CD14-positive monocyte (primary cell): ENCODE measurements around the gene ATP2A2. TPM values are rescaled to one million over a fixed set of nuclear protein-coding genes. Genes with fewer than 3 reads are reported as not detected.

Experiments
- DNase-seq, 3 donors: peaks; one replicate each; pipeline ENCODE4 v3.0.0-alpha.2; 2011 to 2022
- H2AFZ ChIP-seq: 2 replicates; pipeline ENCODE4 v1.6.0; 2012; ENCODE audit warnings: mild to moderate bottlenecking, low read depth, low read length, inconsistent platforms; ENCODE audit not compliant: insufficient read depth, poor library complexity, severe bottlenecking
- H3K27ac ChIP-seq, 2 donors: 1 replicate in 1 of 2; 2 replicates in 1 of 2; pipeline ENCODE4 v1.5.1; 2012 to 2013; ENCODE audit warnings: low read length in 2 of 2, control low read depth in 1 of 2, inconsistent platforms in 1 of 2, low read depth in 1 of 2, mild to moderate bottlenecking in 1 of 2
- H3K27me3 ChIP-seq, 2 donors: one replicate each; pipeline versions ENCODE4 v1.6.0 to v1.6.1; 2011 to 2013; ENCODE audit warnings: low read length in 2 of 2; ENCODE audit not compliant: control insufficient read depth in 2 of 2, insufficient read depth in 2 of 2
- H3K36me3 ChIP-seq, 2 donors: replicated peaks in 1 of 2; 1 replicate in 1 of 2; 2 replicates in 1 of 2; pipeline versions ENCODE4 v1.5.1 to v1.6.1; 2012 to 2013; ENCODE audit warnings: low read length in 2 of 2, control low read depth in 1 of 2, inconsistent platforms in 1 of 2, mild to moderate bottlenecking in 1 of 2; ENCODE audit not compliant: insufficient read depth in 2 of 2, control insufficient read depth in 1 of 2
- H3K4me1 ChIP-seq, 2 donors: 1 replicate in 1 of 2; 2 replicates in 1 of 2; pipeline versions ENCODE4 v1.5.1 to v1.6.1; 2012 to 2013; ENCODE audit warnings: low read length in 2 of 2, control low read depth in 1 of 2, inconsistent platforms in 1 of 2, mild to moderate bottlenecking in 1 of 2, moderate library complexity in 1 of 2; ENCODE audit not compliant: insufficient read depth in 2 of 2, control insufficient read depth in 1 of 2
- H3K4me2 ChIP-seq: replicated peaks from 2 replicates; pipeline ENCODE3; 2012; ENCODE audit warnings: low read length, moderate library complexity, mild to moderate bottlenecking; ENCODE audit not compliant: poor library complexity, severe bottlenecking; ENCODE audit errors: extremely low read depth
- H3K4me3 ChIP-seq, 3 experiments: fragments of 200-600 bp in 1 of 3; sonication (generic) in 1 of 3; replicated peaks in 1 of 3; 1 replicate in 2 of 3; 2 replicates in 1 of 3; pipeline ENCODE4 v1.5.1; 2011 to 2013; ENCODE audit warnings: low read length in 3 of 3, mild to moderate bottlenecking in 3 of 3, control low read depth in 2 of 3, low read depth in 2 of 3, inconsistent platforms in 1 of 3, moderate library complexity in 1 of 3
- H3K79me2 ChIP-seq: 2 replicates; pipeline ENCODE4 v1.6.0; 2012; ENCODE audit warnings: mild to moderate bottlenecking, control low read depth, inconsistent platforms, low read length, moderate library complexity; ENCODE audit not compliant: insufficient read depth
- H3K9ac ChIP-seq: 2 replicates; pipeline ENCODE4 v1.6.0; 2017; ENCODE audit warnings: low read length, mild to moderate bottlenecking; ENCODE audit not compliant: insufficient read depth, poor library complexity, severe bottlenecking
- H3K9me3 ChIP-seq, 2 donors: replicated peaks in 1 of 2; 1 replicate in 1 of 2; 2 replicates in 1 of 2; pipeline versions ENCODE4 v1.5.1 to v1.6.1; 2012 to 2013; ENCODE audit warnings: low read length in 2 of 2, control low read depth in 1 of 2; ENCODE audit not compliant: control insufficient read depth in 1 of 2, insufficient read depth in 1 of 2
- H4K20me1 ChIP-seq: 2 replicates; pipeline ENCODE4 v1.6.0; 2012; ENCODE audit warnings: mild to moderate bottlenecking, low read length, control low read depth, moderate library complexity; ENCODE audit not compliant: insufficient read depth
- H3K27ac Mint-ChIP-seq, 7 donors: one replicate each; pipeline ENCODE4 v1.8.0; 2020; ENCODE audit warnings: mild to moderate bottlenecking in 7 of 7, mixed read lengths in 7 of 7, moderate library complexity in 6 of 7, inconsistent platforms in 2 of 7
- H3K27me3 Mint-ChIP-seq, 3 donors: one replicate each; pipeline ENCODE4 v1.8.0; 2021 to 2022; ENCODE audit warnings: low read depth in 3 of 3, mild to moderate bottlenecking in 3 of 3, mixed read lengths in 3 of 3, moderate library complexity in 3 of 3, inconsistent platforms in 1 of 3
- H3K36me3 Mint-ChIP-seq, 2 donors: one replicate each; pipeline ENCODE4 v1.8.0; 2020; ENCODE audit warnings: mixed read lengths in 2 of 2, inconsistent platforms in 1 of 2, mild to moderate bottlenecking in 1 of 2
- H3K4me1 Mint-ChIP-seq: one replicate; pipeline ENCODE4 v1.8.0; 2020; ENCODE audit warnings: mild to moderate bottlenecking, mixed read lengths
- H3K4me3 Mint-ChIP-seq, 2 donors: one replicate each; pipeline ENCODE4 v1.8.0; 2020; ENCODE audit warnings: mild to moderate bottlenecking in 2 of 2, mixed read lengths in 2 of 2, moderate library complexity in 1 of 2
- H3K9me3 Mint-ChIP-seq, 7 donors: one replicate each; pipeline ENCODE4 v1.8.0; 2020 to 2022; ENCODE audit warnings: mixed read lengths in 7 of 7, mild to moderate bottlenecking in 6 of 7, moderate library complexity in 6 of 7, inconsistent platforms in 2 of 7
- WGBS: methylation state at CpG from one replicate; pipeline ENCODE4 v1.1.5; 2013; ENCODE audit warnings: missing lambda C conversion rate; ENCODE audit not compliant: insufficient coverage; 5-methylcytosine and 5-hydroxymethylcytosine counted together
- intact Hi-C, 2 donors: fragments of 100-400 bp; cut with micrococcal nuclease; formaldehyde crosslinking; loops; one replicate each; pipeline versions ENCODE4 v1.15.0 to v1.15.1; 2023
- polyA plus RNA-seq, 3 donors: library from polyadenylated mRNA; depleted of rRNA in 1 of 3; unstranded in 2 of 3; stranded (reverse) in 1 of 3; fragments of 300-500 nt in 2 of 3; fragments of >200 nt in 1 of 3; fragmentation: Illumina TruSeq in 2 of 3; gene quantifications; 1 replicate in 2 of 3; 2 replicates in 1 of 3; pipeline ENCODE4 v1.2.3, GENCODE V29; 2012 to 2021
- TF ChIP-seq, protein P1 (sequence below): fragments of 200-600 bp; IDR thresholded peaks from one replicate; pipeline ENCODE4 v1.8.0; 2022; ENCODE audit warnings: antibody characterized with exemption, mild to moderate bottlenecking

Gene ATP2A2
- polyA plus RNA-seq, 3 donors: 4.5 to 83.1 (median 6.9) TPM

DNA sequence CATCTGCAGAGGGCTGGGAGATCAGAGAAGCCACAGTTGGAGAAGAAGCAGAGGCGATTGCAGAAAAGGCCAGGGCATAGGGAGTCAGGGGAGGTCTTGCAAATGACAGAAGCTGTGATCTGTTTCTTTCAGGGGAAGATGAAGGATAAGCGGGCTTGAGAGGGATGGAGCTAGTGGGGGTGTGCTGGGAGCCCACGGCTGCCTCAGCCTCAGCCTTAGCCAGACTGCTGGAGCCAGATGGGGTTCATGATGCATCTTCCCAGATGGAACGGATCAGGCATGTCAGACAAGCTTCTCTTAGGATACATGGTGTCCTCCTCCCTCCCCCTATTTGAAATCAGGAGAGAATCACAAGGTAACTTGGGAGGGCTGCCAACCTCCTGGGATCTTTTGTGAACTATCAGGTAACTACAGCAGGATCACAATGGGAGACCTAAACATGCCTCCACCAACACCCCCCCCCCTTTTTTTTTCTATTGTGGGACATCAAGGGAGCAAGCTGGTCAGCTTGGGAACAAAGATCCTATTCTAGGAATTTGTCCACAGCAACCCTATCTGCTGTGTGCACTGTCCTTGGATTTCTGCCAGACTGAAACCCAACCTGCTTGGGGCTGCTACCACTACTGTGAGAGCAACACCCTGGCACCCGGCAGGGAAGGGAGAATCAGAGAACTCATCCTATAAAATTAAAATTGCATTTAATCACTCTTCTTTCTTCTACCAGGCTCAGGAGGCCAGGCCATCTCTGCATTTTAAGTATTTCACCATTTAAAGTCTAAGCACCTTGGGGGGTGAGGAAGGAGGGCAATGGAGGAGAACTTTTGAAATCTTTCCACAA is 10.7 kb upstream of the ATP2A2 start:
- Histone ChIP-seq H3K27ac (no peak overlapping the region), H3K9ac (no peak overlapping the region), H3K27me3 (no peaks in the 10 kb centered on the region), H4K20me1 (no peaks in the 10 kb centered on the region), H3K4me3 (no peak overlapping the region), H3K4me2 (no peak overlapping the region), H2AFZ (no peak overlapping the region), H3K4me1 (peaks cover 11 to 13% of the 10 kb centered on the region in 2 donors), H3K79me2 (no peaks in the 10 kb centered on the region), H3K36me3 (no peaks in the 10 kb centered on the region), H3K9me3 (no peaks in the 10 kb centered on the region)
- DNase-seq: no peak
- 93% methylated on average over 2 of the region's 5 CpGs for WGBS
- Mint-ChIP-seq H3K9me3 (peaks cover 0 to 4% (median 0%) of the 10 kb centered on the region in 7 donors), H3K4me3 (no peak overlapping the region), H3K4me1 (peaks cover 25% of the 10 kb centered on the region), H3K36me3 (no peaks in the 10 kb centered on the region), H3K27me3 (peaks cover 6 to 7% (median 6%) of the 10 kb centered on the region in 3 donors), H3K27ac (no peak overlapping the region)
- intact Hi-C loops: no loop called here
- TF ChIP-seq, protein P1, sequence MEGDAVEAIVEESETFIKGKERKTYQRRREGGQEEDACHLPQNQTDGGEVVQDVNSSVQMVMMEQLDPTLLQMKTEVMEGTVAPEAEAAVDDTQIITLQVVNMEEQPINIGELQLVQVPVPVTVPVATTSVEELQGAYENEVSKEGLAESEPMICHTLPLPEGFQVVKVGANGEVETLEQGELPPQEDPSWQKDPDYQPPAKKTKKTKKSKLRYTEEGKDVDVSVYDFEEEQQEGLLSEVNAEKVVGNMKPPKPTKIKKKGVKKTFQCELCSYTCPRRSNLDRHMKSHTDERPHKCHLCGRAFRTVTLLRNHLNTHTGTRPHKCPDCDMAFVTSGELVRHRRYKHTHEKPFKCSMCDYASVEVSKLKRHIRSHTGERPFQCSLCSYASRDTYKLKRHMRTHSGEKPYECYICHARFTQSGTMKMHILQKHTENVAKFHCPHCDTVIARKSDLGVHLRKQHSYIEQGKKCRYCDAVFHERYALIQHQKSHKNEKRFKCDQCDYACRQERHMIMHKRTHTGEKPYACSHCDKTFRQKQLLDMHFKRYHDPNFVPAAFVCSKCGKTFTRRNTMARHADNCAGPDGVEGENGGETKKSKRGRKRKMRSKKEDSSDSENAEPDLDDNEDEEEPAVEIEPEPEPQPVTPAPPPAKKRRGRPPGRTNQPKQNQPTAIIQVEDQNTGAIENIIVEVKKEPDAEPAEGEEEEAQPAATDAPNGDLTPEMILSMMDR: no peak

DNA sequence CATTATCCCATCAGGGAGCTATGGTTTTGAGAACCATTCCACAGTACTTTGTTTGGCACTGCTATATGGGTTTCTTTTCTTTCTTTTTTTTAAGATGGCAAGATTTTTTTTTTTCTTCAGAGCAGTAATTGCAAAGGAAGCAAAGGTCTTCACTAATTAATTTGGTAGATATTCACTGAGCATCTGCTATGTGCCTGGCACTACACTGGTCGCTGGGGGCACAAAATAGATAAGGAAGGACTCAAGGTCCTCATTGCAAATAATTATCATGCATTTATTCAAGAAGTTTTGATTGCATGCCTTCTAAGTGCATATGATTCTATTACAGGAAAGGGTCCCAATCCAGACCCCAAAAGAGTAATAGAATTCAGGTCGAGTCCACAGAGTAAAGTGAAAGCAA is 10.0 kb upstream of the ATP2A2 start:
- Mint-ChIP-seq H3K4me1 (peaks cover 25% of the 10 kb centered on the region), H3K4me3 (no peak overlapping the region), H3K9me3 (peaks cover 0 to 4% (median 0%) of the 10 kb centered on the region in 7 donors), H3K36me3 (no peaks in the 10 kb centered on the region), H3K27ac (no peak overlapping the region), H3K27me3 (peaks cover 6 to 7% (median 7%) of the 10 kb centered on the region in 3 donors)
- no peak overlapping the region for H3K9ac ChIP-seq
- no CpG with 5 or more reads among the region's 2 CpGs for WGBS
- H3K9me3 ChIP-seq: no peaks in the 10 kb centered on the region
- H3K4me1 ChIP-seq: peaks cover 11 to 13% of the 10 kb centered on the region in 2 donors
- H3K4me2 ChIP-seq: no peak overlapping the region
- TF ChIP-seq, protein P1: no peak
- DNase-seq: no peak
- intact Hi-C loops: no loop called here
- H3K27me3 ChIP-seq: no peaks in the 10 kb centered on the region
- H4K20me1 ChIP-seq: no peaks in the 10 kb centered on the region
- H2AFZ ChIP-seq: no peak overlapping the region
- no peak overlapping the region for H3K27ac ChIP-seq
- no peaks in the 10 kb centered on the region for H3K79me2 ChIP-seq
- no peak overlapping the region for H3K4me3 ChIP-seq
- no peaks in the 10 kb centered on the region for H3K36me3 ChIP-seq
